Fibroblast of skin of right quadriceps (primary cell): ENCODE data around the gene ADGRA1.

Experiments used
- DNase-seq: peaks from one replicate; pipeline ENCODE4 v3.0.0-alpha.2; 2013

Gene ADGRA1

DNA sequence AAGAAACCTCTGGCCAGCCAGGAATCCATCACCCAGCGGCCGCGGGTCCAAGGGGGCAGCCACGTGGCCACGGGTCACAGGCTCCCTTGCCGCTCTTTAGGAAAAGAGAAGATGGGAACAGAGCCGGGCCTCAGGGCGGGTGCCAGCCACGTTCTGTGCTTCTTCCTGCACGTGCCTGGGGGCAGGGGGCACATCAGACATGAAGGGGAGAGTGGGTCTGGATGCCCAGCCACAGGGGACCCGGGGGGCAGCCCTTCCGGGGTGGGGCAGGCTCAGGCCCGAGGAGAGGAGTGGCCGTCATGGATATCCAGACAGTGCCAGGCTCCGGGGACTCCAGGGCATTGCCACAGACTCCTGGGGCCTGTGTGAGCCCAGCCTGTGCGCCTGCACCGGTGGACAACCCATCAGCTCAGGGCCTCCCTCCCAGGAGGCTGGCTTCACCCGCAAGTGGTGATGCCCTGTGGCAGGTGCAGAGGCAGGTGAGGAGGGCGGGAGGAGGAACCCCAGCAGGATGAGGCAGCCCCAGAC lies 31.0 kb upstream of the ADGRA1 start:
- no peak for DNase-seq

DNA sequence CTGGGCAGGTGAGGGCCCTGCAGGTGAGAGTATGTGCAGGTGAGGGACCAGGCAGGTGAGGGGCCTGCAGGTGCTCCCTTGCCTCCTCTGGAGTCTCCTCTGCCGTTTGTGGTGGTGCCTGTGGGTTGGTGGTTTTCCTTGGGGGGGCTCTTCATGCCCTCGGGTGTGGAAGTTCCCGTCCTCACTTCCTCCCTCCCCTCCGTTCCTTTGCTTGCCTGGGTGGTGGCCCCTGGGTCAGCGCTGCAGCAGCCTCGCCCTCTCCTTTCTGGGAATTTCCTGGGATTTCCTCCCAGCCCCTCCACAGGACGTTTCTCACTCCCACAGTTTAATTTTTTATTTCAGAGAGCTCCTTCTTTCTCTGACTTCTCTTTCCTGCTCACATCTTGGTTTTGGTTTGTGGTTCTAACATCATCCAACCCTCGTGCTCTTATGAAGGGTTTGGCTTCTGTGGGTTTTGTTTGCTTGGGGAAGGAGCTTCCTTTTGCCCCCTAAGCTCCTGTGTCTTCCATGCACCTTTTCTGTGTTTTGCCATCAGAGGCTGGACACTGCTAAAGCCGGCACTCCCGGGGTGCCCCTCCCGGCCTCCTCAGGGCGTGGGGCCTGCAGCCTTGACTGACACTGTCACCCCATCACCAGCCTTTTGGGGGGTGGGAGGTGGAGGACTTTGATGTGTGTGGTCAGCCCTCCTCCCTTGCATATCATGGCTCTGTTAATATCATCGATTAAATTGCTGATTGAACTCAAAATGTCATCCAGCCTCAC lies 29.2 kb upstream of the ADGRA1 start:
- DNase-seq: no peak

GRCh38 chr10:133059093-133059470 lies 28.6 kb upstream of the ADGRA1 start:
- DNase-seq: no peak

DNA sequence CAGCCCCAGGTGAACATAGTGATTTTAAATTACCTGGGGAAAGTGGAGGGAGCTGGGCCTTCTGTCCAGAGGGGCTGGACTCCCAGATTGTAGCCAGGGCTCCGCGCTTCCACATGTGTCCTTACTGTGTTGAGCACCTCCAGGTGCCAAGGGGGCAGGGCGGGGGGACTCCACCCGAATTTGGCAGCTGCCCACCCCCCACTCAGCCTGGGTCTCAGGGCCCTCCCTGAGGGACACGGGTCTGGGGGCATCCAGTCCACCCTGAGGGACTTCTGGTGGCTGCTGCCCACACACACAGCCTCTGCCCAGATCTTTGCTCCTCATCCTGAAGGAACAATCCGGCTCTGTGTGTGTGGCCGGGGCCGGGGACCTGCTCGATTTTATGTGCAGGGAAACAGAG lies 28.2 kb upstream of the ADGRA1 start:
- no peak for DNase-seq

DNA sequence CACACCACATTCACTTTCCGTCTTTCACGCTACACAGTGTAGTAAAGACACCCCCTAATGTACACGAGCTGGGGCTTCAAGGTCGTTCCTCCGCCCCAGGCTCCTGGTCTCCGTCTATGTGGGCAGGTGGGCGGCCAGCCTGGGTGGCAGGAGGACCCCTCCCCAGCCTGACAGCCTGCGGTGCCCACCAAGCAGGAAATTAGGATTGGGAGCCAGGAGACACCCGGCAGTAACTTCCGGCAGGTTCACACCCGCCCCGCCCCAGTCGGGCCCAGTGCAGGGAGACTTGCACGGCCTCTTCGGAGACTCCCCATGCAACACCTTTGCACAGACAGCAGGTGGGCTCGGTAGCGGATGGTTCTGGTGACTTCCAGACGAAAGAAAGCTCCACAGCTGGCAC lies 27.7 kb upstream of the ADGRA1 start:
- no peak for DNase-seq

GRCh38 chr10:133060466-133060865 lies 27.3 kb upstream of the ADGRA1 start:
- no peak for DNase-seq

- DNase-seq: no peak
These were observed 26.8 kb upstream of the ADGRA1 start for GRCh38 chr10:133060881-133061280.

- no peak for DNase-seq
These were observed 26.3 kb upstream of the ADGRA1 start for GRCh38 chr10:133061296-133062038.

GRCh38 chr10:133062085-133062484 lies 25.6 kb upstream of the ADGRA1 start:
- no peak for DNase-seq

- no peak for DNase-seq
These were observed 25.1 kb upstream of the ADGRA1 start for GRCh38 chr10:133062635-133063034.

DNA sequence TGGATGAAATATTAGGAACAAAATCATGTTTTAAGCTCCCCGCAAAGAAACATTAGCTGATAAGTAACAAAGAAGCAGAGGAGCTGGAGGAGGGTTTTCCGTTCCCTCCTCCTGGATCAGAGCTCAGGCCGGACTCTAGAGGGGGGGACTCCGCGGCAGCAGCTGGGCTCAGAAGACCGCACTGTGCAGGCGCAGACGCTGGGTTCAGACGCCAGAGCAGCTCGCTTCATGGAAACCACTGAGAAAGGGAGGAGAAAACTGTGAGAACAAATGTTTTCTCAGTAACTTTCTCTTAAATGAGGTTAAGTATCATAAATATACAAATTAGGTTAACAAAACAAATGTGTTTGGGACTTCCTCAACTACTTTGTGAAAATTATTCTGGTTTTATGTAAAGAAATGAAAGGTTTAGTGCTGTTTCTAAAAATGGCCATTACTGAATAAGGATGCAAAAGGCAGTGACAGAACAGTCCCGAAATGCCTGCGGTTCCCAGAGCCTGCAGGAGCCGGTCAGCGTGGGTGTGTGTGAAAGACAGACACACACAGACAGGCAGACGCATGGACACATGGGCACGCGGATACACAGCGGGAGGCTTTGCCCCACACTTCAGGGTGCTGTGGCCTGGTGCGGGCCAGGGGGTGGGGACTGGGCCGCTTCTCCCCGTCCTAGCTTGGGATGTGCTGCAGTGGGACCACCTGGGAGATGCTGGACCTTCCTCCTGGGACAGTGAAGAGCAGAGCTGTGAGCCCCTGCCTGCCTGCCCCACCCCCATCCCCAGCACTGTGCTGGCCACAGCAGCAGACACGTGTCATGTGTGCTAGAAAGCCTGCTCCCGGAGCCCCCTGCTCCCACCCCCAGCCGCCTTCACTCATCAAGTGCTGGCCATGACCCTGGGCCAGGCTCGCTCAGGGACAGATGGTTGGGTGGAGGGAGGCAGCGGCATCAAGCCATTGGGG lies 20.3 kb upstream of the ADGRA1 start:
- DNase-seq: no peak

DNA sequence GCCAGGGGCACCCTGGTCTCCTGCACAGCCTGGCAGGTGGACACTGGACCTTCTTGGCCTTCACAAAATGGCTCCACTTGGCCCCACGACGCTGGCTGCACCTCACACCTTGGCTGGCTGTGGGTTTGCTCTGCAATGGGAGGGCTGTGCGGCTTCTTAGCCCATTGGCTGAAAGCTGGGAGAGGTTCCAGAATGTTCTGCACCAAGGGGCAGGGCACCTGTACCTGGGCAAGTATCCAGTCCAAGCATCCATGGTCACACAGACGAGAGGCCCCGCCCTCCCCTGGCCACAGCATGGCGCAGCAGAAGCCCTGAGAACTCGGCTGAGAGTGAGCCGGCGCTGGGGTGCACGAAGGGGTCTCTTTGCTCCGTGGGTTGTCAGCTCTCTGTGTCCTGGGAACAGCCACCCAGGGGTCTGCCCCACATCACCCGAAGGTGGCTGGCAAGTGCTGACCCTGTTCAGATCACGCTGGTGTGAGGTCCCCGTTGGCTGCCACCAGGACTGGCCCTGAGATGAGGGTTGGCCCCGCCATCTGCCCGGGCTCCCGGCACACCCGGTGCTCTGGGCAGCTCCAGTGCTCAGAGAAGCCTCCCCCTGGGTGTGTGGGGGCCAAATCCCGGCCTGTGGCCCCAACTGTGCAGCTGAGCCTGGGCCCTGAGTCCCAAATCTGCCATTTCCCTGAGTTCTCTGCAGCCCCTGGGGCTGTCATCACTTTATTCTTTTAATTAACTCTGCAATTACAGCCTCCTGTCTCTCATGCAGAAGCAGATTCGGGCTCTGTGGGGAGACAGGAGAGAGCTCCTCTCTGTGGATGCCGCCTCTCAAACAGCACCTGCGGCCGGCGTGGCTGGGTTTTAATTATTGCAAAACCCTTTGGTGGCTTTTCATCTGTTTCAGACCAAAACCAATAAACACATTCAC lies 19.4 kb upstream of the ADGRA1 start:
- no peak for DNase-seq

GRCh38 chr10:133069033-133069525 lies 18.6 kb upstream of the ADGRA1 start:
- DNase-seq: no peak

GRCh38 chr10:133070405-133070804 lies 17.3 kb upstream of the ADGRA1 start:
- no peak for DNase-seq

DNA sequence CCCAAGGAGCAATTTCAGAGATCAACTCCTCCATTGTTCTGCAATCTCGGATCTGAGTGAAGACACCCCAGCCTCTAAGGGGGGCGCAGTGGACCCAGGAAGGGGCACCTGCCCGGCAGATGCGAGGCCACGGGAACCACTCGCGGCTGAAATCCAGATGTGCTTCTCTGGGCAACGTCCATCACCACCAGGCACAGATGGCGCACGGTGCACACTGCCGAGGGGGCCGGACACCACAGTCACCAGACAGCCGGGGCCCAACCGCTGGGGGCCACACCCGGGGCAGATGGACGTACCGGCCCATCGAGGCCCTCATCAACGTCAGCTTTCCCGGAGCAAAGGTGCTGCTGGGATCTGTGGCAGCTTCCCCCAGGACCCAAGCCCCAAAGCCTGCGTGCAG lies 16.9 kb upstream of the ADGRA1 start:
- no peak for DNase-seq

DNA sequence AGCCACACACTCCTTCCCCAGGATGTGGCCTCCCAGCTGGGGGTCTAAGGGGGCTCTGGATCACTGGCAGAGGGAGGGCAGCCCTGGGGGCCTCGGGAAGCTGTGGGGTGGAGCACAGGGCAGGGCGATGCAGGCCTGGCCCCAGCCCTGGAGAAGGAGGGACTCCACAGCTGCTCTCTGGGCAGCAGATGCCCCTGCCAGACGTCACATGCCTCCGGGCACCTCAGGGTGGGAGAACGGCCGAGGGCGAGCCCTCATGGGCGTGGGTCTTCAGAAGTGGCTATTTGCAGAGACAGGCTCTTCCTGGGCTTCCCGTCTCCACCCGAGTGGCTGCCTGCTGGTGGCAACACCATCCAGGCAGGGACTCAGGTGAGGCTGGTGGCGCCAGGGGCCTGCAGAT lies 16.0 kb upstream of the ADGRA1 start:
- no peak for DNase-seq

GRCh38 chr10:133072196-133072595 lies 15.5 kb upstream of the ADGRA1 start:
- no peak for DNase-seq

- DNase-seq: no peak
These were observed 14.9 kb upstream of the ADGRA1 start for GRCh38 chr10:133072720-133073390.

DNA sequence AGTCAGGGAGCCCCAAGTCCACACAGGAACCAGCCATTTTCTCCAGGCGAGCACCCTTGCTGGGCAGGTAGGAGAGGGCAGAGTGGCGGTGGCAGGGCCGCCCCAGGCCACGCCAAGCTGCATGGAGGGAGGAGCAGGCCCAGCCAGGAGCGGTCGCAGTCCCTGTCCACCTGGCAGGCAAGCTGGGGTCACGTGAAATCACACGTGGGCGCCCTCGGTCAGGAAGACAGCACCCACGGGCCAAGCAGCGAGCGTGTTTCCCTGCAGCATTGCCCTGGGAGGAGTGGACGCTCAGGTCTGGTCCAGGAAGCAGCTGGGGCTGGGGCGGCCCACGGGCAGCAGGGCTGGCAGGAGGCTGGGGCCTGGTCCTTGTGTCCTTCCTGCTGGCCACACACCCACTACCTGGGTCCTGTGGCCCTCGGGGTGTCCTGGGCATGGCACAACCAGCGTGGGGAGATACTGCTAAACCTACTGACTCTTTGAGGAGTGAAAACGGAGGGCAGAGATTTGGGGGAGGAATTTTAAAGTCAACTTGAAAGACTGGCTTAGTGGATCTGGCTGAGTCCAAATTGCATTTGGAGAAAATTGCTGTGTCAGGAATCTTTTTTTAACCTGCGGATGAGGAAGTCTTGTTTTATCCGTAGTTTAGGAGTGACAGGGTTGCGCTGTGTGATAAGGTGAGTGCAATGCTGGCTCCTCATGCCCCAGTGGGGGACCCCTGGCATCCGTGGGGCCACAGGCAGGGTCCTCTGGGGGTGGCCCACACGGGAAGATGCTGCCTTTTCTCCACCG lies 12.2 kb upstream of the ADGRA1 start:
- no peak for DNase-seq

- DNase-seq: no peak
These were observed 11.3 kb upstream of the ADGRA1 start for GRCh38 chr10:133076274-133077038.
